ENCODE data around the gene CRYBA2.

The CRYBA2 gene

DNA sequence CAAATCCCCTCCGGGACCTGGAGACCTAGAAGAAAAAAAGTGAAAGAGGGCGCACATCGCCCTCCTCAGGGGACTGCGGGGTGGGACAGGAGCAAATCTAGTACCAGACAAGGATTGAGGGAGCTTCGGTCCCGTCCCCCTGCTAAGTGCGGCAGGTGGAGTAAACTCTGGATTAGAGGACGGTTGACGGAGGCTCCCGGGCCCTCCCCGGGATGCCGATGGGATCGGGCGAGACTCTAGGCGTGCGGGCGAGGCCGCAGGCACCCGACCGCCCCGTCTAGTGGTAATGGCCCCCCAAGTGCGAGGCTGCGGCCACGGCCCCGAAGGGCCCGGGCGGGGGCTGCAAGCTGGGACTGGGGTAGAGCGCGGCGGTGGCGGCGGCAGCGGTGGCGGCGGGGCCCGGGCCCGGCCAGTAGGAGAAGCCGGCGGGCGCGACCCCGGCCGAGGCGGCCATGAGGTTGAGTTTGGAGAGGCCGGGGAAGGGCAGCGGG lies 11.8 kb downstream of the CRYBA2 start:
- DNase-seq: no peak

GRCh38 chr2:218980735-218981389 lies 12.4 kb downstream of the CRYBA2 start:
- no peak for DNase-seq

DNA sequence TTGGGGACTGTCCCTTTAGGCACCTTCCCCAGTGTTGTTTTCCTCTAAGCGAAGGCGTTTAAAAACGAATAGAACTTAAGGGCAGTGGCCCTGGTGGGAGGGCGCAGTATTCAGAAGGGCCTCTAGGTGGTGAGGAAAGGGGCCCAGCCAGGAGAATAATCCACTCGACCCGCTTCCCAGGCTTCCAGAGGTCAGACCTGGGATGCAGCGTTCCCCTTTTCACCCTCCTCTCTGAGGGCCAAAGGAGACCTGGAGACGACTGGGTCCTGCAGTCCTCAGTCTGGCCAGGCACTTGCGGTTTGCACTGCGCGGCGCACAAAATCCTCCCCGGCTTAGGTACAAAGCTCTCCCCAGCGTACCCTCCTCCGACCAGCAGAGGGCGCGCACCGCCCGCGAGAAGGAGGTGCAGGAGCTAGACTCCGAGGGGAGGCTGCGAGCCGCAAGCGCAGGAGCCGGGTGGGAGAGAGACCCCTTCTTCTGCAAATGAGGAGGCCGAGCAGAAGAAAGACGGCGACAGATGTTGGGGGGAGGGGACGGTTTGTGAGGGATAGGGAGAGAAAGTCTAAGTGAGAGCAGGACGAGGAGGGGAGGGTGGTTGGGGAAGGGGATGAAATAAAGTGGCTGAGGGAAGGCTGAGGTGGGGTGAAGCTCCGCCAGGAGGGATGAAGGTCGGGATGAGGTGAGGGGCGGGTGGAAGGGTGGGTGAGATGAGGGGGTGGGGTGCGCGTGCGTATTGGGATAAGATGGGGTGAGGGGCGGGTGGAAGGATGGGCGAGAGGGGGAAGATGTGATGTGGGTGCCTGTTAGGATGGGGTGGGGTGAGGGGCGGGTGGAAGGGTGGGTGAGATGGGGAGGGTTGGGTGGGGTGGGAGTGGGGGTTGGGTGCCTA lies 13.1 kb downstream of the CRYBA2 start:
- peak; percentile 76 for DNase-seq

- no peak for DNase-seq
Observed at GRCh38 chr2:218975060-218975777, 18.0 kb downstream of the CRYBA2 start.

DNA sequence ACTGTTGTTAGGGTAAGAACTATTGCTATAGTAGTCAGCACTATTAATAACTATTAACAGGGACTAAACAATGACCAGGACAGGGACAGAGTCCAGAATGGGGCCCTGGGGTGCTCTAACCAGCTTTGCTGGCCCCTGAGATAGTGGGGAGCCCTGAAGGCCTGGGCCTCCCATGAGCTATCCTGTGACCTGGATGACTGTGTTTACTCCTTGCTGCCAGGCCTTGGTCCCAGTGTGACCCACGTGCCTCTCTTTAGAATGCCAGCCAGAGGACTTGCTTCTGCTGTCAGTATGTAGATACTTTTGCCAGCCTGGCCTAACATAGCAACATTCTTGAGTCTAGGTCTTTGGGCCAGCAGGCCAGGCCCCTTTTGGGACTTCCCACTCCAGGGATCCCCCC lies 22.3 kb downstream of the CRYBA2 start:
- no peak for DNase-seq

DNA sequence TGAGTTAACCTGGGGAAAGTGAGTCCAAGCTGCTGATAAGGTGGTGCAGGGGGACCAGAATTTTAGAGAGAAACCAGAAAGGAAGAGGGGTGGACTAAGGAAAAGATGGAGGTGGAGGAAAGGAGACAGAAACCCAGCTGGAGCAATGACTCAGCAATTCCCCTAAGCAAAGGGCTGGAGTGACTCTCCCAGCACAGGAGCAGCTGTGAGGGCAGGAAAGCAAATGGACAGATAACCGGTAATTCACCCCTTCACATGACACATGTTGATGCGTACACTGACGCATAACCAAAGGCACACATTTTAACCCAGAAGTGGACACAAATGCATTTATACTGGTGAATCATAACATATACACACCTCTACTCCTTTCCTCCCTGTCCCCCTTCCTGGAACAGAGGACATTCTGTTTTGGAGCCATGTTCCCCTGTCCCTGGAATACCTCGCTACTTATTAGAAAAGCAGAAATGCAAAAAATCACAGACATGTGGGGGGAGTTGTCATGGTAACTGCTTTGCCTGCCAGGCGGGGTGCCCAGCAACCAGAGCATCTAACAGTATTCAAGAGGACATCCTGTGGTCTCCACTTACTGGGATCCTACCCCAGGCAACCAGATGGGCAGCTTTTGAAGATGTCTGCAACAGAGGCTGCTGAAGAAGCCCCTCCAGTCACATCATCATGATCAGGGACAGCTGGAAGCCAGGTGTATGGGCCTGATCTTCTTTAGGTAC lies 29.0 kb downstream of the CRYBA2 start:
- DNase-seq: no peak

GRCh38 chr2:218963601-218964000 lies 29.6 kb downstream of the CRYBA2 start:
- DNase-seq: no peak

DNA sequence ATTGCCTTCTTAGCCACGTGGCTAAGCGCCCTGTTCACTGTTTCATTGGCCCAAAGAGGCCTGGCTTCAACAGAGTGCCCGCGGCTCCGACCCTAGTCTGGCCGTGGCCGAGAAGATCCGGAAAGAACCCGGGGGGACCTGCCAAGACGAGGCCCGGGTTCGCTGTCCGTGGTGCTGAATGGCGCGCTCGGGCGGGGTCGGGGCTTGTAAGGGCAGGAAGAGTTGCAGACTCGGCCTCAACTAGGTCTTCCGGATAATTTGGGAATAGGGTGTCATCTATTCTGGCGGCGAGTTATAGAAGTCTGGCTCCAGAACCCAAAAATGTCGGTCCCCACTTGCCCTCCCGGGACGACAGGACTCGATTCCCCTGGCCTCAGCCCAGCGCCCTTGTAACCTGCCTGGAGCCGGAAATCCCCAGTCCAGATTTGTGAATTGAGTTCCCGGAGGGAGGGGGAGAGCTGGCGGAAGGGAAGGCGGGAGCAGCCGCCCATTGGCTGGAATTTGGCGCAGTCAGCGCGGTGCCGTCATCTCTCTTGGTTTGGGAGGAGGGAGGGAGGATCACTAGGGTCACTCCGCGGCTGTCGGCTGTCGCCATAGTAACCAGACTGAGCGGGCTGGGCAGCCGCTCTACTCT lies 30.2 kb downstream of the CRYBA2 start:
- DNase-seq: peak; percentile 33

GRCh38 chr2:218961651-218962570 lies 31.3 kb downstream of the CRYBA2 start:
- DNase-seq: no peak

- DNase-seq: no peak
Observed at GRCh38 chr2:218961229-218961628, 32.0 kb downstream of the CRYBA2 start.

GRCh38 chr2:218960309-218961165 lies 32.7 kb downstream of the CRYBA2 start:
- no peak for DNase-seq

DNA sequence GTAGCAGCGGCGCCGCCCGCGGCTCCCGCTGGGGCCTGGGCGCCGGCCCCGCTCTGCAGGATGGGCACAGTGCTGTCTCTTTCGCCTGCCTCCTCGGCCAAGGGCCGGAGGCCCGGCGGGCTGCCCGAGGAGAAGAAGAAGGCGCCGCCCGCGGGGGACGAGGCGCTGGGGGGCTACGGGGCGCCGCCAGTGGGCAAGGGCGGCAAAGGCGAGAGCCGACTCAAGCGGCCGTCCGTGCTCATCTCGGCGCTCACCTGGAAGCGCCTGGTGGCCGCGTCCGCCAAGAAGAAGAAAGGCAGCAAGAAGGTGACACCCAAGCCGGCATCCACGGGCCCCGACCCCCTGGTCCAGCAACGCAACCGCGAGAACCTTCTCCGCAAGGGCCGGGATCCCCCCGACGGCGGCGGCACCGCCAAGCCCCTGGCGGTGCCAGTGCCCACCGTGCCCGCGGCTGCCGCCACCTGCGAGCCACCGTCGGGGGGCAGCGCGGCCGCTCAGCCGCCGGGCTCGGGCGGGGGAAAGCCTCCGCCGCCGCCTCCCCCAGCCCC lies 33.4 kb downstream of the CRYBA2 start:
- no peak for DNase-seq

GRCh38 chr2:218959141-218959731 lies 34.0 kb downstream of the CRYBA2 start, which contains the start of gene CDK5R2:
Gene CDK5R2 (plus strand): TSS chr2:218959666. CDS start chr2:218959821, 155 bp downstream.
- DNase-seq: peak; percentile 27

GRCh38 chr2:218958276-218958675 lies 34.9 kb downstream of the CRYBA2 start:
- no peak for DNase-seq

GRCh38 chr2:218957671-218958070 lies 35.6 kb downstream of the CRYBA2 start:
- no peak for DNase-seq

DNA sequence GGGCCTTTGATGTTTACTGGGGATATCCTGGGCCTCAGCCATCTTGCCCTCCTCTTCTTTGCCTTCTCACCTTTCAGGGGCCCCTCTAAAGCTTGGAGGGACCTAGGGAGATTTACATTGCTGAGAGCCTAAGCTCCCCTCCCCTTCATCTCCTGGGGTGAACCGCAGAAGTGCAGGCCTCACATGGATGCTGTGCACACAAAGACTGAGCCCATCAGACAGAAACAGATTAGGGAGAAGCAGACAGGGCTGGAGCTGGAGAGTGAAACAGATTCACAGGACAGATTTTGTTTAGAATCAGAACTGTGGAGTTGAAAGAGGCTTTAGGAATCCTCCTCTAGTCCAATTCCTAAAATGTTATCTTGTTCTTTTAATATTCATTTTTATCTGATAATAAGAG lies 37.2 kb downstream of the CRYBA2 start:
- DNase-seq: no peak

DNA sequence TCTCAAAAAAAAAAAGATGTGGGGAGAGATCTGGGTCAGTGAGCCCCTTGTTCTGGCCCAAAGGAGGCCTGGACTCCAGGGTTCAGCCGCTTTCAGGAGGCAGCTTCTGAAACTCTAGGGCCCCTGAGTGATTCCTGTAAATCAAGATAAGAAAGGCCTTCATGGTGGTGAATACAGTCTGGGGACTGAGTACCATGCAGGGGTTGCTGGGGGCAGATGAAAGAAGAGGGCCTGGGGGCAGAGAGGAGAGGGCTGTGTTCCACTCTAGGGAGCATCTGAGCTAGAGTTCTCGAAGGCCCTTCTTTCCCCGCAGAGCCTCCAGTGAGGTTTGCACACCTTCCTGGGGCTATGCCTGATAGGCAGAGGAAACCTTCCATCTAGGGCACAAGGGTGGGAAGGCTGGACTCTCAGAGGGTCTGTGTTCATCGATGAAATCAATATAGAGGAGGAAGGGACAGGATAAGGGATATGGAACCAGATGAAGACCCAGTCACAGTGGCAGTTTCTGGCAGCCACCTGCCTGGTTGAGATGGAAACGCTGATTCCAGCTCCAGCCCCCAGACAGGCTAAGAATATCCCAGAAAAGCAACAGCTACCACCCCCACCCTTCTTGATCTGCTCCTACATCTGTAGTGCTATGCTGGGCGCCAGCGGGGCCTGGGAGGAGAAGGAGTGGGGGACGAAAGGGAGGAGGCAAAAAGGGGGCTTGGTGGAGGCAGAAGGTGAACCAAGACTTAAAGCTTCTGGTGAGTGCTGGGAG lies 38.5 kb downstream of the CRYBA2 start:
- no peak for DNase-seq

DNA sequence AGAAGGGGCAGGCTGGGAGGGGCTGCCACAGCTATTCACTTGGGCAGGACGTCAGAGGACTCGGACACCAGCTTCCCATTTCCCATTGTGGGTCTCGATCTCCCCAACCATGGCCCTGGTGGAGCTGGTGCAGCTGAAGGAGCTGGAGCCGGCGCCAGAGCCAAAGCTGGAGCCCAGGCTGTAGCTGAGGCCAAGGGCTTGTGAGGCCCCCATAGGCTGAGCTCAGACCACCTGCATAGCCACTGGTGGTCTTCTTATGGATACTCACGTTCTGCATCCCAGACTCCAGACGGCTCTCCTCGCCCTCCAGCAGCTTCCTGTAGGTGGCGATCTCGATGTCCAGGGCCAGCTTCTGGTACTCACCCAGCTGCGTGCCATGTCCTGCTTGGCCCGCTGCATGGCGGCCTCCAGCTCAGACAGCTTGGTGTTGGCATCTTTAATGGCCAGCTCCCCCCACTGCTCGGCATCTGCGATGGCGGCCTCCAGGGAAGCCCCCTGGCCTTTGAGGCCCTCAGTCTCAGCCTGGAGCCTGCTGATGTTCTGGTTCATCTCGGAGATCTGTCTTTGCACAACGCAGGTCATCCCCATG lies 39.8 kb downstream of the CRYBA2 start:
- no peak for DNase-seq

Measured in effector CD4-positive, alpha-beta T cell (primary cell).